HCT116 (cell line): Measurements from ENCODE around the gene VSTM2B.

Source experiments
- CEBPB ChIP-seq: IDR thresholded peaks from 2 replicates; pipeline ENCODE4 v1.6.1; 2012; ENCODE audit warnings: low read depth
- EGR1 ChIP-seq: IDR thresholded peaks from 2 replicates; pipeline ENCODE4 v1.6.1; 2012; ENCODE audit warnings: low read depth
- JUND ChIP-seq: IDR thresholded peaks from 2 replicates; pipeline ENCODE4 v1.6.1; 2012
- POLR2A ChIP-seq: IDR thresholded peaks from 2 replicates; pipeline ENCODE4 v1.7.0; 2011; ENCODE audit warnings: borderline replicate concordance; ENCODE audit not compliant: insufficient read depth, insufficient read length; ENCODE audit errors: extremely low read depth
- POLR2AphosphoS5 ChIP-seq: IDR thresholded peaks from 2 replicates; pipeline ENCODE4 v1.6.1; 2011; ENCODE audit warnings: mild to moderate bottlenecking, low read depth, low read length, moderate library complexity
- SIN3A ChIP-seq: IDR thresholded peaks from 2 replicates; pipeline ENCODE4 v1.6.1; 2012; ENCODE audit warnings: low read depth
- SP1 ChIP-seq: IDR thresholded peaks from 2 replicates; pipeline ENCODE4 v1.6.1; 2012; ENCODE audit warnings: low read depth
- SRF ChIP-seq: IDR thresholded peaks from 2 replicates; pipeline ENCODE4 v1.6.1; 2012; ENCODE audit warnings: low read depth
- YY1 ChIP-seq: IDR thresholded peaks from 2 replicates; pipeline ENCODE4 v1.6.1; 2011; ENCODE audit warnings: low read length, low read depth, moderate library complexity, mild to moderate bottlenecking; ENCODE audit not compliant: insufficient replicate concordance; ENCODE audit errors: extremely low read depth
- ZFX ChIP-seq: fragments of 450-650 bp; IDR thresholded peaks from 2 replicates; pipeline ENCODE4 v1.6.1; 2017
- TF ChIP-seq, protein P1 (sequence below), 3 experiments: fragments of 200-600 bp in 1 of 3; sonication (generic) in 1 of 3; IDR thresholded peaks in 2 of 3; conservative IDR thresholded peaks in 1 of 3; 2 replicates each; pipeline ENCODE4 v1.5.1; 2012 to 2017; ENCODE audit warnings: low read depth in 2 of 3, low read length in 2 of 3, antibody characterized with exemption in 1 of 3, borderline replicate concordance in 1 of 3, control low read depth in 1 of 3, mild to moderate bottlenecking in 1 of 3, mixed read lengths in 1 of 3, mixed run types in 1 of 3, moderate library complexity in 1 of 3; ENCODE audit not compliant: insufficient read depth in 1 of 3
- TF ChIP-seq, protein P2 (sequence below): IDR thresholded peaks from 2 replicates; pipeline ENCODE4 v1.6.1; 2012; ENCODE audit warnings: low read depth
- TF ChIP-seq, protein P3 (sequence below): IDR thresholded peaks from 2 replicates; pipeline ENCODE4 v1.6.1; 2012

DNA sequence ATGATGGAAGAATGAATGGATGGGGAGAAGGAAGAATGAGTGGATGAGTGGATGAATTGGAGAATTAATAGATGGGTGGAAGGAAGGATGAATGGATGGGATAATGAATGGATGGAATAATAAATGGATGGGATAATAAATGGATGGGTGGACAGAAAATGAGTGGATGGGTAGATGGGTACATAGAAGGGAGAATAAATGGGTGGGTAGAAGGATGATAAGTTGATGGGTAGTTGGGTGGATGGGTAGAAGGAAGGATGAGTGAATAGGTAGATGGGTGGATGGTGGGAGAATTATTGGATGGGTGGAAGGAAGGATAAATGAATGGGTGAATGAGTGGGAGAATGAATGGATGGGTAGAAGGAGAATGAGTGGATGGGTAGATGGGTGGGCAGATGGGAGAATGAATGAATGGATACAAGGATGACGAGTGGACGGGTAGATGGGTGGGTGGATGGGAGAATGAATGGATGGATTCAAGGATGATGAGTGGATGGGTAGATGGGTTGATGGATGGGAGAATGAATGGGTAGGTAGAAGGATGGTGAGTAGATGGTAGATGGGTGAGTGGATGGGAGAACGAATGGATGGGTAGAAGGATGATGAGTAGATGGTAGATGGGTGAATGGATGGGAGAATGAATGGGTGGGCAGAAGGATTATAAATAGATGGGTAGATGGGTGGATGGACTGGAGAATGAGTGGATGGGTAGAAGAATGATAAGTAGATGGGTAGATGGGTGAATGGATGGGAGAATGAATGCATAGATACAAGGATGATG is 15.9 kb downstream of the VSTM2B start:
- TF ChIP-seq, protein P1, sequence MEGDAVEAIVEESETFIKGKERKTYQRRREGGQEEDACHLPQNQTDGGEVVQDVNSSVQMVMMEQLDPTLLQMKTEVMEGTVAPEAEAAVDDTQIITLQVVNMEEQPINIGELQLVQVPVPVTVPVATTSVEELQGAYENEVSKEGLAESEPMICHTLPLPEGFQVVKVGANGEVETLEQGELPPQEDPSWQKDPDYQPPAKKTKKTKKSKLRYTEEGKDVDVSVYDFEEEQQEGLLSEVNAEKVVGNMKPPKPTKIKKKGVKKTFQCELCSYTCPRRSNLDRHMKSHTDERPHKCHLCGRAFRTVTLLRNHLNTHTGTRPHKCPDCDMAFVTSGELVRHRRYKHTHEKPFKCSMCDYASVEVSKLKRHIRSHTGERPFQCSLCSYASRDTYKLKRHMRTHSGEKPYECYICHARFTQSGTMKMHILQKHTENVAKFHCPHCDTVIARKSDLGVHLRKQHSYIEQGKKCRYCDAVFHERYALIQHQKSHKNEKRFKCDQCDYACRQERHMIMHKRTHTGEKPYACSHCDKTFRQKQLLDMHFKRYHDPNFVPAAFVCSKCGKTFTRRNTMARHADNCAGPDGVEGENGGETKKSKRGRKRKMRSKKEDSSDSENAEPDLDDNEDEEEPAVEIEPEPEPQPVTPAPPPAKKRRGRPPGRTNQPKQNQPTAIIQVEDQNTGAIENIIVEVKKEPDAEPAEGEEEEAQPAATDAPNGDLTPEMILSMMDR (IDR thresholded peaks at IDR 0.05 in 2 of 3, conservative IDR thresholded peaks at IDR 0.05 in 1 of 3; ENCODE audit: borderline replicate concordance in 1 of 3, insufficient read depth in 1 of 3, low read depth in 2 of 3, low read length in 2 of 3) = no peak
- TF ChIP-seq, protein P2, sequence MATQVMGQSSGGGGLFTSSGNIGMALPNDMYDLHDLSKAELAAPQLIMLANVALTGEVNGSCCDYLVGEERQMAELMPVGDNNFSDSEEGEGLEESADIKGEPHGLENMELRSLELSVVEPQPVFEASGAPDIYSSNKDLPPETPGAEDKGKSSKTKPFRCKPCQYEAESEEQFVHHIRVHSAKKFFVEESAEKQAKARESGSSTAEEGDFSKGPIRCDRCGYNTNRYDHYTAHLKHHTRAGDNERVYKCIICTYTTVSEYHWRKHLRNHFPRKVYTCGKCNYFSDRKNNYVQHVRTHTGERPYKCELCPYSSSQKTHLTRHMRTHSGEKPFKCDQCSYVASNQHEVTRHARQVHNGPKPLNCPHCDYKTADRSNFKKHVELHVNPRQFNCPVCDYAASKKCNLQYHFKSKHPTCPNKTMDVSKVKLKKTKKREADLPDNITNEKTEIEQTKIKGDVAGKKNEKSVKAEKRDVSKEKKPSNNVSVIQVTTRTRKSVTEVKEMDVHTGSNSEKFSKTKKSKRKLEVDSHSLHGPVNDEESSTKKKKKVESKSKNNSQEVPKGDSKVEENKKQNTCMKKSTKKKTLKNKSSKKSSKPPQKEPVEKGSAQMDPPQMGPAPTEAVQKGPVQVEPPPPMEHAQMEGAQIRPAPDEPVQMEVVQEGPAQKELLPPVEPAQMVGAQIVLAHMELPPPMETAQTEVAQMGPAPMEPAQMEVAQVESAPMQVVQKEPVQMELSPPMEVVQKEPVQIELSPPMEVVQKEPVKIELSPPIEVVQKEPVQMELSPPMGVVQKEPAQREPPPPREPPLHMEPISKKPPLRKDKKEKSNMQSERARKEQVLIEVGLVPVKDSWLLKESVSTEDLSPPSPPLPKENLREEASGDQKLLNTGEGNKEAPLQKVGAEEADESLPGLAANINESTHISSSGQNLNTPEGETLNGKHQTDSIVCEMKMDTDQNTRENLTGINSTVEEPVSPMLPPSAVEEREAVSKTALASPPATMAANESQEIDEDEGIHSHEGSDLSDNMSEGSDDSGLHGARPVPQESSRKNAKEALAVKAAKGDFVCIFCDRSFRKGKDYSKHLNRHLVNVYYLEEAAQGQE = no peak
- TF ChIP-seq EGR1 (no peak), YY1 (no peak), POLR2A (no peak), POLR2AphosphoS5 (no peak), ZFX (no peak), JUND (no peak), SIN3A (no peak), SRF (no peak), CEBPB (no peak), SP1 (no peak)
- TF ChIP-seq, protein P3, sequence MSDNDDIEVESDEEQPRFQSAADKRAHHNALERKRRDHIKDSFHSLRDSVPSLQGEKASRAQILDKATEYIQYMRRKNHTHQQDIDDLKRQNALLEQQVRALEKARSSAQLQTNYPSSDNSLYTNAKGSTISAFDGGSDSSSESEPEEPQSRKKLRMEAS = no peak
